ENCODE measurements around the gene CLDN16.
A peak's percentile ranks its signal among the peaks of the same experiment; 100 is the strongest.

CLDN16 gene

GRCh38 chr3:190396001-190396400, 8.0 kb downstream of the CLDN16 start:
- no peak for TF ChIP-seq ZNF274 (IDR thresholded peaks at IDR 0.05; ENCODE audit: low read depth, low read length)

GRCh38 chr3:190397889-190398288, 9.9 kb downstream of the CLDN16 start:
- no peak overlapping the region for H3K4me3 ChIP-seq (ENCODE audit: low read length)
- TF ChIP-seq ZNF274 (IDR thresholded peaks at IDR 0.05; ENCODE audit: low read depth, low read length): no peak

More at GRCh38 chr3:190396001-190396400, 8.0 kb downstream of the CLDN16 start:
- H3K4me3 ChIP-seq (ENCODE audit: low read length): no peak overlapping the region

GRCh38 chr3:190399677-190400076, 11.7 kb downstream of the CLDN16 start:
- TF ChIP-seq ZNF274 (IDR thresholded peaks at IDR 0.05; ENCODE audit: low read depth, low read length): no peak

GRCh38 chr3:190401963-190402362, 14.0 kb downstream of the CLDN16 start:
- no peak overlapping the region for H3K4me3 ChIP-seq (ENCODE audit: low read length)
- TF ChIP-seq ZNF274 (IDR thresholded peaks at IDR 0.05; ENCODE audit: low read depth, low read length): no peak

More at GRCh38 chr3:190399677-190400076, 11.7 kb downstream of the CLDN16 start:
- no peak overlapping the region for H3K4me3 ChIP-seq (ENCODE audit: low read length)

GRCh38 chr3:190404715-190405114, 16.8 kb downstream of the CLDN16 start:
- no peak for TF ChIP-seq ZNF274 (IDR thresholded peaks at IDR 0.05; ENCODE audit: low read depth, low read length)
- no peak overlapping the region for H3K4me3 ChIP-seq (ENCODE audit: low read length)

GRCh38 chr3:190414297-190414696, 26.3 kb downstream of the CLDN16 start:
- no peak for TF ChIP-seq ZNF274 (IDR thresholded peaks at IDR 0.05; ENCODE audit: low read depth, low read length)

GRCh38 chr3:190424108-190424477, 36.1 kb downstream of the CLDN16 start:
- no peak for TF ChIP-seq ZNF274 (IDR thresholded peaks at IDR 0.05; ENCODE audit: low read depth, low read length)
- no peak overlapping the region for H3K4me3 ChIP-seq (ENCODE audit: low read length)

More at GRCh38 chr3:190414297-190414696, 26.3 kb downstream of the CLDN16 start:
- no peak overlapping the region for H3K4me3 ChIP-seq (ENCODE audit: low read length)

- no peak for TF ChIP-seq ZNF274 (IDR thresholded peaks at IDR 0.05; ENCODE audit: low read depth, low read length)
- H3K4me3 ChIP-seq (ENCODE audit: low read length): peak overlapping the region; percentile 18; the same call in 1 of the 2 replicates
These were observed 36.8 kb downstream of the CLDN16 start for GRCh38 chr3:190424478-190425439.

GRCh38 chr3:190425833-190426232, 37.9 kb downstream of the CLDN16 start:
- TF ChIP-seq ZNF274 (IDR thresholded peaks at IDR 0.05; ENCODE audit: low read depth, low read length): no peak
- no peak overlapping the region for H3K4me3 ChIP-seq (ENCODE audit: low read length)

GRCh38 chr3:190426806-190427507, 39.0 kb downstream of the CLDN16 start:
- TF ChIP-seq ZNF274 (IDR thresholded peaks at IDR 0.05; ENCODE audit: low read depth, low read length): no peak
- H3K4me3 ChIP-seq (ENCODE audit: low read length): no peak overlapping the region

- TF ChIP-seq ZNF274 (IDR thresholded peaks at IDR 0.05; ENCODE audit: low read depth, low read length): no peak
- no peak overlapping the region for H3K4me3 ChIP-seq (ENCODE audit: low read length)
These were observed 41.7 kb downstream of the CLDN16 start for GRCh38 chr3:190429681-190430080.

- no peak overlapping the region for H3K4me3 ChIP-seq (ENCODE audit: low read length)
- no peak for TF ChIP-seq ZNF274 (IDR thresholded peaks at IDR 0.05; ENCODE audit: low read depth, low read length)
These were observed 42.9 kb downstream of the CLDN16 start for GRCh38 chr3:190430906-190431305.

GRCh38 chr3:190432216-190432615, 44.3 kb downstream of the CLDN16 start:
- TF ChIP-seq ZNF274 (IDR thresholded peaks at IDR 0.05; ENCODE audit: low read depth, low read length): no peak
- H3K4me3 ChIP-seq (ENCODE audit: low read length): no peak overlapping the region

- H3K4me3 ChIP-seq (ENCODE audit: low read length): no peak overlapping the region
- no peak for TF ChIP-seq ZNF274 (IDR thresholded peaks at IDR 0.05; ENCODE audit: low read depth, low read length)
These were observed 45.7 kb downstream of the CLDN16 start for GRCh38 chr3:190433626-190434025.

- TF ChIP-seq ZNF274 (IDR thresholded peaks at IDR 0.05; ENCODE audit: low read depth, low read length): no peak
- no peak overlapping the region for H3K4me3 ChIP-seq (ENCODE audit: low read length)
These were observed 47.7 kb downstream of the CLDN16 start for GRCh38 chr3:190435618-190436017.

Data from GM08714 (cell line).